WI38 (cell line): ENCODE results near the gene CTNNA2.

Experiments used
- H3K4me3 ChIP-seq: 2 replicates; pipeline ENCODE4 v1.5.1; 2011; ENCODE audit warnings: low read depth, mild to moderate bottlenecking, control low read depth, low read length
- TF ChIP-seq, protein P1 (sequence below): IDR thresholded peaks from 2 replicates; pipeline ENCODE4 v1.5.1; 2012; ENCODE audit warnings: low read depth, mild to moderate bottlenecking, control low read depth, low read length

The CTNNA2 gene

GRCh38 chr2:79512442-79513401 lies at the start of gene CTNNA2:
Gene CTNNA2 (plus strand): TSS chr2:79513051.
- H3K4me3 ChIP-seq = no peak within 1 kb of the TSS
- TF ChIP-seq, protein P1, sequence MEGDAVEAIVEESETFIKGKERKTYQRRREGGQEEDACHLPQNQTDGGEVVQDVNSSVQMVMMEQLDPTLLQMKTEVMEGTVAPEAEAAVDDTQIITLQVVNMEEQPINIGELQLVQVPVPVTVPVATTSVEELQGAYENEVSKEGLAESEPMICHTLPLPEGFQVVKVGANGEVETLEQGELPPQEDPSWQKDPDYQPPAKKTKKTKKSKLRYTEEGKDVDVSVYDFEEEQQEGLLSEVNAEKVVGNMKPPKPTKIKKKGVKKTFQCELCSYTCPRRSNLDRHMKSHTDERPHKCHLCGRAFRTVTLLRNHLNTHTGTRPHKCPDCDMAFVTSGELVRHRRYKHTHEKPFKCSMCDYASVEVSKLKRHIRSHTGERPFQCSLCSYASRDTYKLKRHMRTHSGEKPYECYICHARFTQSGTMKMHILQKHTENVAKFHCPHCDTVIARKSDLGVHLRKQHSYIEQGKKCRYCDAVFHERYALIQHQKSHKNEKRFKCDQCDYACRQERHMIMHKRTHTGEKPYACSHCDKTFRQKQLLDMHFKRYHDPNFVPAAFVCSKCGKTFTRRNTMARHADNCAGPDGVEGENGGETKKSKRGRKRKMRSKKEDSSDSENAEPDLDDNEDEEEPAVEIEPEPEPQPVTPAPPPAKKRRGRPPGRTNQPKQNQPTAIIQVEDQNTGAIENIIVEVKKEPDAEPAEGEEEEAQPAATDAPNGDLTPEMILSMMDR = no peak

DNA sequence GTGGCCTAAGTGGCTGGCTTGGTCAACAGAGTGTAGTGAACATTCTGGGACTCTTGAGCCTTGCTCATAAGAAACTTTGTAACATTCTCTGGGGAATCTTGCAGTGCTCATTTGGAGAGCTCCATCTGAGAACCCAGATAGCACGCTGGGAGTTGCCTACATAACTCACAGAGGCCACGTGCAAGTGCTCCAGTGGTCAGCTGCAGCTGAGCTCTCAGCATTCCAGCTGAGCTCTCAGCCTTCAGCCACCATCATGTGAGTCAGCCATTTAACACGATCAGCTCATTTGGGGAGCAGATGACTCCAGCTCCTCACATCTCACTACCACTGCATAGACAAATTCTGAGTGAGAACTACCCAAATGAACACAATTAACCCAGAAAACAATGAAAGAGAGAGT lies 25.5 kb upstream of the CTNNA2 start:
- no peak overlapping the region for H3K4me3 ChIP-seq
- TF ChIP-seq, protein P1 = no peak

GRCh38 chr2:79511320-79511951 lies 1.4 kb upstream of the CTNNA2 start:
- H3K4me3 ChIP-seq = no peak overlapping the region
- TF ChIP-seq, protein P1 = no peak

GRCh38 chr2:79513711-79514110 lies 860 bp downstream of the CTNNA2 start:
- H3K4me3 ChIP-seq = no peak overlapping the region
- TF ChIP-seq, protein P1 = no peak

DNA sequence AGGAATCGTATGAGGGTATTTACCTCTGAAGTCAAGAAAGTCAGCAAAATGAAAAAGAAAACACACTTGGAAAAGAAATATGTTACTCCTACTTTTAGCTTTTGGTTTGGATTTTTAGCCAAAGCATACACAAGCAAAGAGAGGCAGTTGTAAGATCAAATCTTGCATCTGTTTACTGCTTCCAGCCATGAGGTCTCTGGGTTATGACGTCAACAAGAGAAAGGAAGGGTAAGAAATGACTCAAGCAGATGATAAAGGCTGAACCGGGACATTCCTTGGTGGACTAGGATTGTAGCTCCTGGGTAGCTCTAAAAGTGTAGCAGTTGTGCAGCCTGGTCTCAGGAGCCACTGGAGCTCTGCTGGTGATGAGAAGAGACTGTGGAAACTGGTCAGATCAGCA lies 16.8 kb downstream of the CTNNA2 start:
- H3K4me3 ChIP-seq = no peak overlapping the region
- TF ChIP-seq, protein P1 = no peak

DNA sequence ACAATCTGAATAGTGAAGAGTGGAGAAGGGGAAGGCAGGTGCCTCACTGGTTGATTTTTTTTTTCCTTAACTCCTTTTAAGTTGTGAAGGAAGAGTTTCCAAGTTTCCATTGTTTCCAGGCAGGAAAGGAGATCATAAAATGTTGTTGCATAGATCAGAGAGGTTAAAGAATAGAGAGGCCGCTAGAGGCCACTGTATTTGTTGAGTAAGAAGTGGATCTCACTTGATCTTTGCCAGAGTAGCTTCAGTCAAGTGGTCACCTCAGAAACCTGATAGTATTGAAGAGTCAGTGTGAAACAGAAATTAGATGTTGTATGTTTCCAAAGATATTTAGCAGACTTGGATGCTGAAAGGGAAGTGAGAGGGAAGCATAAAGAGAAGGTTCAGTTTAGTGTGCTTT lies 17.6 kb downstream of the CTNNA2 start:
- no peak overlapping the region for H3K4me3 ChIP-seq
- TF ChIP-seq, protein P1 = no peak

DNA sequence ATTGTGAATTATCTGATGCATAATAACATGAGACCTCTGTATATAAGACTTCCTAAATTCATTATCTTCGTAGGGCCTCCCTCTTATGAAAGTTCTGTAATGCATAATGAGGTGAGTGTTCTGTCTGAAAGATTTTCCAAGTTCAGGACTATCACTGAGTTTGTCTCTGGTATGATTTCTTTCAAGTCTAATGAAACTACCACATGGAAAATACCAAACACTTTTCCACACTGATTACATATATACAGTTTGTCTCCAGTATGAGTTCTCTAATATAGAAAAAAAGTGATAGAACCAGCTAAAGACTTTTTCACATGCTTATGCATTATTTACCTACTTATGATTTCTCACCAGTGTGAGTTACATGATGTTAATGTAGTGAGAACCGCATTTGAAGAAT lies 34.7 kb downstream of the CTNNA2 start:
- TF ChIP-seq, protein P1 = no peak
- H3K4me3 ChIP-seq = no peak overlapping the region
